GM23248 (cell line): Measurements from ENCODE around the gene NUP107. TPM values are rescaled to one million over a fixed set of nuclear protein-coding genes. Genes with fewer than 3 reads are reported as not detected.

Experiments
- DNase-seq: peaks from one replicate; pipeline ENCODE4 v3.0.0-alpha.2; 2015
- H2AFZ ChIP-seq: fragments of 200-600 bp; sonication (generic); 2 replicates; pipeline ENCODE4 v1.6.1; 2016; ENCODE audit warnings: antibody characterized with exemption
- H3F3A ChIP-seq: fragments of 200-600 bp; sonication (generic); 2 replicates; pipeline ENCODE4 v1.6.1; 2016; ENCODE audit warnings: mild to moderate bottlenecking, antibody characterized with exemption, mixed run types; ENCODE audit not compliant: insufficient read depth
- H3K27ac ChIP-seq: fragments of 200-600 bp; sonication (generic); 2 replicates; pipeline ENCODE4 v1.5.1; 2016; ENCODE audit warnings: mild to moderate bottlenecking
- H3K27me3 ChIP-seq: fragments of 200-600 bp; sonication (generic); replicated peaks from 2 replicates; pipeline ENCODE4 v1.6.1; 2016; ENCODE audit warnings: mild to moderate bottlenecking; ENCODE audit not compliant: insufficient read depth
- H3K36me3 ChIP-seq: fragments of 200-600 bp; sonication (generic); 2 replicates; pipeline ENCODE4 v1.6.1; 2016; ENCODE audit warnings: low read depth, mild to moderate bottlenecking
- H3K4me1 ChIP-seq: fragments of 200-600 bp; sonication (generic); 2 replicates; pipeline ENCODE4 v1.6.1; 2016; ENCODE audit warnings: mild to moderate bottlenecking; ENCODE audit not compliant: insufficient read depth
- H3K4me2 ChIP-seq: fragments of 200-600 bp; sonication (generic); one replicate; pipeline ENCODE4 v1.6.1; 2016; ENCODE audit warnings: mild to moderate bottlenecking; ENCODE audit not compliant: unreplicated experiment
- H3K4me3 ChIP-seq: fragments of 200-600 bp; sonication (generic); 2 replicates; pipeline ENCODE4 v1.5.1; 2016; ENCODE audit warnings: mild to moderate bottlenecking
- H3K79me2 ChIP-seq: fragments of 200-600 bp; sonication (generic); 2 replicates; pipeline ENCODE4 v1.6.1; 2016; ENCODE audit warnings: mild to moderate bottlenecking; ENCODE audit not compliant: insufficient read depth
- H3K9ac ChIP-seq: fragments of 200-600 bp; sonication (generic); 2 replicates; pipeline ENCODE4 v1.6.1; 2016; ENCODE audit warnings: mild to moderate bottlenecking
- H3K9me2 ChIP-seq: fragments of 200-600 bp; sonication (generic); 2 replicates; pipeline ENCODE4 v1.6.1; 2016; ENCODE audit warnings: mixed run types, mild to moderate bottlenecking, moderate library complexity; ENCODE audit not compliant: insufficient read depth
- H3K9me3 ChIP-seq: fragments of 200-600 bp; sonication (generic); one replicate; pipeline ENCODE4 v1.6.1; 2017; ENCODE audit warnings: low read depth
- H4K20me1 ChIP-seq: fragments of 200-600 bp; sonication (generic); 2 replicates; pipeline ENCODE4 v1.6.0; 2016; ENCODE audit not compliant: insufficient read depth
- EZH2 ChIP-seq: fragments of 200-600 bp; sonication (generic); IDR thresholded peaks from 2 replicates; pipeline ENCODE4 v1.6.1; 2018; ENCODE audit warnings: antibody characterized with exemption, mild to moderate bottlenecking; ENCODE audit not compliant: insufficient read depth, poor library complexity, severe bottlenecking
- EZH2phosphoT487 ChIP-seq: fragments of 200-600 bp; sonication (generic); IDR thresholded peaks from 2 replicates; pipeline ENCODE4 v1.6.1; 2018; ENCODE audit warnings: antibody characterized with exemption, moderate library complexity, mild to moderate bottlenecking, low read depth; ENCODE audit not compliant: insufficient read depth
- WGBS, 2 experiments: methylation state at CpG; one replicate each; pipeline ENCODE4 v1.1.6; 2015 to 2017; ENCODE audit warnings: low lambda C conversion rate in 2 of 2, low coverage in 1 of 2; ENCODE audit errors: missing lambda C conversion rate in 2 of 2; 5-methylcytosine and 5-hydroxymethylcytosine counted together
- in situ Hi-C: fragments of 300-500 bp; cut with MboI; formaldehyde crosslinking; loops from 2 replicates; pipeline ENCODE4 v1.15.0; 2020
- polyA plus RNA-seq: library from polyadenylated mRNA; unstranded; fragments of >200 nt; fragmentation: Nextera tagmentation; extraction: Ambion mirVana; gene quantifications from 2 replicates; pipeline ENCODE4 v1.2.1, GENCODE V29; 2016
- total RNA-seq: library from RNA; depleted of rRNA; stranded (reverse); fragments of >200 nt; shearing (Covaris generic); gene quantifications from 2 replicates; pipeline ENCODE4 v1.2.3, GENCODE V29; 2014

Gene NUP107
- total and polyA plus RNA-seq, 2 experiments from 2014 or later: 29.4 to 40.1 TPM

GRCh38 chr12:68765696-68766095 lies 78.9 kb downstream of the NUP107 start:
- DNase-seq: no peak
- Histone ChIP-seq H3K9me3 (no peaks in the 10 kb centered on the region), H4K20me1 (no peaks in the 10 kb centered on the region), H3K36me3 (no peaks in the 10 kb centered on the region; the same call in none of the 2 replicates), H3K9me2 (no peaks in the 10 kb centered on the region), H3K79me2 (no peaks in the 10 kb centered on the region), H3K27ac (no peak overlapping the region), H2AFZ (no peak overlapping the region), H3K9ac (no peak overlapping the region), H3K27me3 (no peaks in the 10 kb centered on the region), H3K4me3 (no peak overlapping the region), H3K4me1 (no peaks in the 10 kb centered on the region), H3F3A (no peaks in the 10 kb centered on the region), H3K4me2 (no peak overlapping the region)
- in situ Hi-C loops: no loop called here
- TF ChIP-seq EZH2 (no peak), EZH2phosphoT487 (no peak)
- 94 to 100% methylated on average over 1 of the region's 1 CpG for WGBS, 2 experiments

- Histone ChIP-seq H3K27ac (no peak overlapping the region), H3K9me3 (no peaks in the 10 kb centered on the region), H3K79me2 (no peaks in the 10 kb centered on the region), H3F3A (no peaks in the 10 kb centered on the region), H3K4me3 (no peak overlapping the region), H3K9me2 (no peaks in the 10 kb centered on the region), H3K4me1 (no peaks in the 10 kb centered on the region), H3K4me2 (no peak overlapping the region), H2AFZ (no peak overlapping the region), H4K20me1 (no peaks in the 10 kb centered on the region), H3K36me3 (no peaks in the 10 kb centered on the region; the same call in 1 of the 2 replicates), H3K9ac (no peak overlapping the region), H3K27me3 (no peaks in the 10 kb centered on the region)
- TF ChIP-seq EZH2phosphoT487 (no peak), EZH2 (no peak)
- DNase-seq: no peak
- 70 to 78% methylated on average over 2 of the region's 2 CpGs for WGBS, 2 experiments
- in situ Hi-C loops: no loop called here
Measured at GRCh38 chr12:68766646-68767045, 79.9 kb downstream of the NUP107 start.

- no peak for DNase-seq
- H3K4me1 ChIP-seq: no peaks in the 10 kb centered on the region
- no peaks in the 10 kb centered on the region for H4K20me1 ChIP-seq
- no peak overlapping the region for H3K9ac ChIP-seq
- H3K79me2 ChIP-seq: no peaks in the 10 kb centered on the region
- no peak overlapping the region for H3K27ac ChIP-seq
- no peak for TF ChIP-seq EZH2
- TF ChIP-seq EZH2phosphoT487: no peak
- no peaks in the 10 kb centered on the region for H3K9me2 ChIP-seq
- no peaks in the 10 kb centered on the region for H3K27me3 ChIP-seq
- no peak overlapping the region for H3K4me2 ChIP-seq
- H2AFZ ChIP-seq: no peak overlapping the region
- H3F3A ChIP-seq: no peaks in the 10 kb centered on the region
- no peak overlapping the region for H3K4me3 ChIP-seq
- H3K9me3 ChIP-seq: no peaks in the 10 kb centered on the region
- no peaks in the 10 kb centered on the region; the same call in 1 of the 2 replicates for H3K36me3 ChIP-seq
- 87 to 94% methylated on average over 7 of the region's 7 CpGs for WGBS, 2 experiments
- in situ Hi-C loops: no loop called here
Measured at GRCh38 chr12:68767191-68767590, 80.4 kb downstream of the NUP107 start.

- Histone ChIP-seq H3K9ac (no peak overlapping the region), H3K4me1 (no peaks in the 10 kb centered on the region), H3K4me2 (no peak overlapping the region), H3K4me3 (no peak overlapping the region), H3F3A (no peaks in the 10 kb centered on the region), H3K9me2 (no peaks in the 10 kb centered on the region), H4K20me1 (no peaks in the 10 kb centered on the region), H3K79me2 (no peaks in the 10 kb centered on the region), H3K27ac (no peak overlapping the region), H3K9me3 (no peaks in the 10 kb centered on the region), H2AFZ (no peak overlapping the region), H3K36me3 (no peaks in the 10 kb centered on the region; the same call in 1 of the 2 replicates), H3K27me3 (no peaks in the 10 kb centered on the region)
- 55 to 56% methylated on average over 4 of the region's 4 CpGs for WGBS, 2 experiments
- DNase-seq: no peak
- in situ Hi-C loops: no loop called here
- TF ChIP-seq EZH2phosphoT487 (no peak), EZH2 (no peak)
Measured at GRCh38 chr12:68768431-68768939, 81.7 kb downstream of the NUP107 start.

- H3F3A ChIP-seq: no peaks in the 10 kb centered on the region
- no peak overlapping the region for H3K9ac ChIP-seq
- H3K79me2 ChIP-seq: no peaks in the 10 kb centered on the region
- no peak for TF ChIP-seq EZH2phosphoT487
- no peak for TF ChIP-seq EZH2
- no peak overlapping the region for H3K4me2 ChIP-seq
- no peaks in the 10 kb centered on the region for H4K20me1 ChIP-seq
- H3K4me3 ChIP-seq: no peak overlapping the region
- DNase-seq: no peak
- 10 to 19% methylated on average over 1 of the region's 1 CpG for WGBS, 2 experiments
- H3K9me2 ChIP-seq: no peaks in the 10 kb centered on the region
- H3K9me3 ChIP-seq: no peaks in the 10 kb centered on the region
- H3K27ac ChIP-seq: no peak overlapping the region
- no peak overlapping the region for H2AFZ ChIP-seq
- H3K27me3 ChIP-seq: no peaks in the 10 kb centered on the region
- no peaks in the 10 kb centered on the region; the same call in 1 of the 2 replicates for H3K36me3 ChIP-seq
- H3K4me1 ChIP-seq: no peaks in the 10 kb centered on the region
- in situ Hi-C loops: no loop called here
Measured at GRCh38 chr12:68769941-68770340, 83.2 kb downstream of the NUP107 start.
